Adrenal gland (tissue), 5 donors: ENCODE measurements around the gene GABARAPL1.
A peak's percentile ranks its signal among the peaks of the same experiment; 100 is the strongest.

Experiments
- POLR2A ChIP-seq, 2 donors: fragments of 450-650 bp; IDR thresholded peaks; one replicate each; pipeline ENCODE4 v1.6.1; 2017; ENCODE audit warnings: antibody characterized with exemption in 2 of 2, mild to moderate bottlenecking in 2 of 2, moderate library complexity in 1 of 2
- TF ChIP-seq, protein P1 (sequence below), 6 experiments: fragments of 450-650 bp in 4 of 6; fragments of 200-600 bp in 2 of 6; sonication (generic) in 1 of 6; IDR thresholded peaks; 1 replicate in 5 of 6; 2 replicates in 1 of 6; pipeline versions ENCODE4 v1.5.1 to v1.8.0; 2016 to 2021; ENCODE audit warnings: antibody characterized with exemption in 6 of 6, mild to moderate bottlenecking in 2 of 6, moderate library complexity in 1 of 6
- donor health status: DM: no; HTN: no; CAD: no.

DNA sequence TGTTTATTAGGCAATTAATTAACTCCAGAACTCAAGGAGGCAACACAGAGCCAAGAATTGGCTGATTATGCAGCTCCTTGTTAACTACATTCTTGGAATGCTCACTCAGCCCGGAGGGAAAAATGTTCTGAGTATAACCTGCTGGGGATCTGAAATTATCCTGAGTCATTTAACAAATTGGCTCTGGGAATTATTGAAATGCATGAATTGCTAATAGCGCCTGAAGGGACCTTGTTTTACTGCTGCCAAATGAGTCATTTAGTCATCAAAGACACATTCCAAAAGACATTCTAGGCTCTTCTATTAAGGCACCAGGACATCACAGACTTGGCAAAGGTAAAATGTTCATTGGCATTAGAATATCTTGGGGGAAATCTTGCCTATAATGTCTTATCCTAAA, 20.8 kb upstream of the GABARAPL1 start:
- TF ChIP-seq, protein P1, sequence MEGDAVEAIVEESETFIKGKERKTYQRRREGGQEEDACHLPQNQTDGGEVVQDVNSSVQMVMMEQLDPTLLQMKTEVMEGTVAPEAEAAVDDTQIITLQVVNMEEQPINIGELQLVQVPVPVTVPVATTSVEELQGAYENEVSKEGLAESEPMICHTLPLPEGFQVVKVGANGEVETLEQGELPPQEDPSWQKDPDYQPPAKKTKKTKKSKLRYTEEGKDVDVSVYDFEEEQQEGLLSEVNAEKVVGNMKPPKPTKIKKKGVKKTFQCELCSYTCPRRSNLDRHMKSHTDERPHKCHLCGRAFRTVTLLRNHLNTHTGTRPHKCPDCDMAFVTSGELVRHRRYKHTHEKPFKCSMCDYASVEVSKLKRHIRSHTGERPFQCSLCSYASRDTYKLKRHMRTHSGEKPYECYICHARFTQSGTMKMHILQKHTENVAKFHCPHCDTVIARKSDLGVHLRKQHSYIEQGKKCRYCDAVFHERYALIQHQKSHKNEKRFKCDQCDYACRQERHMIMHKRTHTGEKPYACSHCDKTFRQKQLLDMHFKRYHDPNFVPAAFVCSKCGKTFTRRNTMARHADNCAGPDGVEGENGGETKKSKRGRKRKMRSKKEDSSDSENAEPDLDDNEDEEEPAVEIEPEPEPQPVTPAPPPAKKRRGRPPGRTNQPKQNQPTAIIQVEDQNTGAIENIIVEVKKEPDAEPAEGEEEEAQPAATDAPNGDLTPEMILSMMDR (IDR thresholded peaks at IDR 0.05): no peak
- peak in 1 of 2 donors; percentile 26 for TF ChIP-seq POLR2A (IDR thresholded peaks at IDR 0.05)
